H9 (cell line): ENCODE measurements around the gene BOLA2B. TPM values are rescaled to one million over a fixed set of nuclear protein-coding genes. Genes with fewer than 3 reads are reported as not detected.
"Not testable (repeated sequence)": the region's sequence is repeated elsewhere in the genome, so short reads cannot be mapped to it uniquely, and the experiment has no call there.

ENCODE experiments used
- DNase-seq: peaks from one replicate; pipeline ENCODE4 v3.0.0-alpha.2; 2017
- H2AFZ ChIP-seq: one replicate; pipeline ENCODE4 v1.6.1; 2013; ENCODE audit warnings: mild to moderate bottlenecking, low read length, control low read depth, moderate library complexity
- H2AK5ac ChIP-seq: 2 replicates; pipeline ENCODE4 v1.6.1; 2013; ENCODE audit warnings: low read length, control low read depth, mixed read lengths; ENCODE audit not compliant: insufficient read length
- H2BK120ac ChIP-seq: one replicate; pipeline ENCODE4 v1.6.1; 2013; ENCODE audit warnings: low read depth, mild to moderate bottlenecking, low read length, control low read depth, inconsistent platforms; ENCODE audit not compliant: poor library complexity, severe bottlenecking
- H2BK12ac ChIP-seq: 2 replicates; pipeline ENCODE4 v1.6.1; 2013; ENCODE audit warnings: low read length, control low read depth, mixed read lengths, low read depth; ENCODE audit not compliant: insufficient read length
- H2BK15ac ChIP-seq: 2 replicates; pipeline ENCODE4 v1.6.1; 2013; ENCODE audit warnings: low read depth, low read length, control low read depth
- H2BK20ac ChIP-seq: one replicate; pipeline ENCODE4 v1.6.1; 2013; ENCODE audit warnings: low read depth, mild to moderate bottlenecking, low read length, control low read depth, inconsistent platforms; ENCODE audit not compliant: poor library complexity, severe bottlenecking
- H2BK5ac ChIP-seq: 2 replicates; pipeline ENCODE4 v1.6.1; 2013; ENCODE audit warnings: low read length, control low read depth, mixed read lengths; ENCODE audit not compliant: insufficient read length
- H3K14ac ChIP-seq: 2 replicates; pipeline ENCODE4 v1.6.1; 2013; ENCODE audit warnings: low read length, control low read depth; ENCODE audit not compliant: insufficient read depth
- H3K18ac ChIP-seq: 2 replicates; pipeline ENCODE4 v1.6.1; 2013; ENCODE audit warnings: low read depth, mild to moderate bottlenecking, mixed read lengths, low read length, control low read depth; ENCODE audit not compliant: insufficient read length
- H3K23ac ChIP-seq: 2 replicates; pipeline ENCODE4 v1.6.1; 2013; ENCODE audit warnings: low read length, control low read depth, mixed read lengths, low read depth; ENCODE audit not compliant: insufficient read length
- H3K23me2 ChIP-seq: 2 replicates; pipeline ENCODE4 v1.6.1; 2013; ENCODE audit warnings: low read depth, mild to moderate bottlenecking, mixed read lengths, low read length, control low read depth; ENCODE audit not compliant: insufficient read length, poor library complexity, severe bottlenecking
- H3K27ac ChIP-seq: 2 replicates; pipeline ENCODE4 v1.5.1; 2013; ENCODE audit warnings: low read length, control low read depth, mixed read lengths, low read depth; ENCODE audit not compliant: insufficient read length
- H3K27me3 ChIP-seq: 2 replicates; pipeline ENCODE4 v1.6.1; 2013; ENCODE audit warnings: low read length, control low read depth, inconsistent platforms; ENCODE audit not compliant: insufficient read depth
- H3K4ac ChIP-seq: 2 replicates; pipeline ENCODE4 v1.6.1; 2013; ENCODE audit warnings: low read depth, mild to moderate bottlenecking, control low read depth, inconsistent platforms, low read length, moderate library complexity
- H3K4me1 ChIP-seq: 2 replicates; pipeline ENCODE4 v1.6.1; 2013; ENCODE audit warnings: low read length, control low read depth, inconsistent platforms; ENCODE audit not compliant: insufficient read depth
- H3K4me2 ChIP-seq: 2 replicates; pipeline ENCODE4 v1.6.1; 2013; ENCODE audit warnings: low read length, control low read depth, mixed read lengths; ENCODE audit not compliant: insufficient read length, insufficient read depth
- H3K56ac ChIP-seq: 2 replicates; pipeline ENCODE4 v1.6.1; 2013; ENCODE audit warnings: low read depth, mild to moderate bottlenecking, mixed read lengths, low read length, control low read depth; ENCODE audit not compliant: insufficient read length
- H3K79me1 ChIP-seq: 2 replicates; pipeline ENCODE4 v1.6.1; 2013; ENCODE audit warnings: low read depth, mild to moderate bottlenecking, moderate library complexity, low read length, control low read depth, inconsistent platforms; ENCODE audit not compliant: insufficient read depth, poor library complexity, severe bottlenecking
- H3K79me2 ChIP-seq: 2 replicates; pipeline ENCODE4 v1.6.1; 2013; ENCODE audit warnings: low read length, control low read depth, inconsistent platforms; ENCODE audit not compliant: insufficient read depth
- H3K9ac ChIP-seq: 2 replicates; pipeline ENCODE4 v1.6.1; 2013; ENCODE audit warnings: low read length, control low read depth, mixed read lengths; ENCODE audit not compliant: insufficient read length; ENCODE audit errors: extremely low read depth
- H3K9me3 ChIP-seq: one replicate; pipeline ENCODE4 v1.6.1; 2013; ENCODE audit warnings: low read depth, low read length, inconsistent platforms; ENCODE audit not compliant: control insufficient read depth
- H3T11ph ChIP-seq: one replicate; pipeline ENCODE4 v1.6.1; 2013; ENCODE audit warnings: mild to moderate bottlenecking, low read length, control low read depth, inconsistent platforms
- H4K20me1 ChIP-seq: one replicate; pipeline ENCODE4 v1.6.1; 2013; ENCODE audit not compliant: control insufficient read depth, insufficient read length, insufficient read depth
- H4K5ac ChIP-seq: 2 replicates; pipeline ENCODE4 v1.6.1; 2013; ENCODE audit warnings: low read depth, mild to moderate bottlenecking, mixed read lengths, low read length, control low read depth; ENCODE audit not compliant: insufficient read length
- H4K8ac ChIP-seq: replicated peaks from 2 replicates; pipeline ENCODE4 v1.6.1; 2013; ENCODE audit warnings: low read length, control low read depth, mixed read lengths, low read depth; ENCODE audit not compliant: insufficient read length
- H4K91ac ChIP-seq: 2 replicates; pipeline ENCODE4 v1.6.1; 2013; ENCODE audit warnings: low read depth, mild to moderate bottlenecking, moderate library complexity, mixed read lengths, low read length, control low read depth; ENCODE audit not compliant: insufficient read length
- H3K27ac Mint-ChIP-seq, 3 experiments: 2 replicates in 2 of 3; 3 replicates in 1 of 3; pipeline ENCODE4 v1.8.0; 2020 to 2021; ENCODE audit warnings: mixed read lengths in 3 of 3, mild to moderate bottlenecking in 1 of 3, moderate library complexity in 1 of 3
- H3K27me3 Mint-ChIP-seq: 2 replicates; pipeline ENCODE4 v1.8.0; 2021; ENCODE audit warnings: low read depth, mild to moderate bottlenecking, moderate library complexity, mixed read lengths
- H3K36me3 Mint-ChIP-seq, 3 experiments: 2 replicates in 2 of 3; 3 replicates in 1 of 3; pipeline ENCODE4 v1.8.0; 2020 to 2021; ENCODE audit warnings: low read depth in 3 of 3, mixed read lengths in 3 of 3; ENCODE audit not compliant: insufficient read depth in 1 of 3
- H3K4me1 Mint-ChIP-seq, 2 experiments: 2 replicates each; pipeline ENCODE4 v1.8.0; 2020; ENCODE audit warnings: mixed read lengths in 2 of 2
- H3K4me3 Mint-ChIP-seq, 2 experiments: 2 replicates in 1 of 2; 3 replicates in 1 of 2; pipeline ENCODE4 v1.8.0; 2020 to 2021; ENCODE audit warnings: mild to moderate bottlenecking in 2 of 2, mixed read lengths in 2 of 2, moderate library complexity in 1 of 2
- H3K9me3 Mint-ChIP-seq, 2 experiments: 2 replicates in 1 of 2; 3 replicates in 1 of 2; pipeline ENCODE4 v1.8.0; 2020; ENCODE audit warnings: mild to moderate bottlenecking in 2 of 2, mixed read lengths in 2 of 2, moderate library complexity in 1 of 2
- WGBS: extraction: QIAGEN DNeasy Blood & Tissue Kit; methylation state at CpG from one replicate; pipeline ENCODE4 v1.1.7; 2013; ENCODE audit warnings: missing lambda C conversion rate, low lambda C conversion rate, mixed read lengths; ENCODE audit not compliant: insufficient read length; ENCODE audit errors: extremely low coverage; 5-methylcytosine and 5-hydroxymethylcytosine counted together
- long read RNA-seq: library from polyadenylated mRNA; unstranded; transcript quantifications from one replicate; pipeline ENCODE4 v2.0.0, GENCODE V29; 2020
- total RNA-seq: library from RNA; stranded (reverse); gene quantifications from 2 replicates; pipeline ENCODE4 v1.2.1, GENCODE V29; 2021

BOLA2B gene
- total RNA-seq, result 202 and 218 TPM in 2 replicates
- long read RNA-seq, transcript BOLA2B-201 (3 exons, 1,012 nt), result major isoform, 14 of 16 reads
- long read RNA-seq, partial matches to known transcripts, result 0 of 16 reads
- long read RNA-seq, other reads (novel, unspliced or antisense), result 1 of 16 reads

GRCh38 chr16:30193615-30194014, at the start of gene BOLA2B, which contains the start of gene SLX1A:
BOLA2B (minus strand) TSS chr16:30193666; CDS start chr16:30193595, 71 bp downstream.
SLX1A (plus strand) TSS chr16:30193875; CDS start chr16:30194085, 210 bp downstream.
- not testable (repeated sequence) for H2AK5ac ChIP-seq, H4K5ac ChIP-seq, H3K79me1 ChIP-seq, H3K18ac ChIP-seq, H3T11ph ChIP-seq, H3K56ac ChIP-seq, H3K27ac ChIP-seq, H3K9me3 ChIP-seq, H2BK12ac ChIP-seq, DNase-seq, H3K27me3 ChIP-seq, H3K79me2 ChIP-seq, H3K23ac ChIP-seq, H3K27me3 Mint-ChIP-seq, H2BK5ac ChIP-seq, H3K23me2 ChIP-seq, H3K36me3 Mint-ChIP-seq, H4K8ac ChIP-seq, H2BK15ac ChIP-seq, H2BK120ac ChIP-seq, H3K4ac ChIP-seq, H3K9me3 Mint-ChIP-seq, H4K91ac ChIP-seq, H3K9ac ChIP-seq, H4K20me1 ChIP-seq, H2BK20ac ChIP-seq, H3K4me1 Mint-ChIP-seq, H3K14ac ChIP-seq, H3K4me3 Mint-ChIP-seq, H3K4me1 ChIP-seq, H3K27ac Mint-ChIP-seq, H2AFZ ChIP-seq
- no CpG with 5 or more reads among the region's 34 CpGs for WGBS
- peak within 1 kb of the TSS; percentile 37 for H3K4me2 ChIP-seq

- H3K27me3 Mint-ChIP-seq, H3K4me3 Mint-ChIP-seq, H3K23me2 ChIP-seq, H3K36me3 Mint-ChIP-seq, H2BK15ac ChIP-seq, DNase-seq, H2BK20ac ChIP-seq, H3K56ac ChIP-seq, H3K4ac ChIP-seq, H3K9me3 Mint-ChIP-seq, H3K23ac ChIP-seq, H3K18ac ChIP-seq, H3K27ac Mint-ChIP-seq, H3K4me1 ChIP-seq, H3K27me3 ChIP-seq, H2BK12ac ChIP-seq, H3T11ph ChIP-seq, H3K79me1 ChIP-seq, H3K9me3 ChIP-seq, H2BK5ac ChIP-seq, H3K4me2 ChIP-seq, H3K27ac ChIP-seq, H3K79me2 ChIP-seq, H2BK120ac ChIP-seq, H4K8ac ChIP-seq, H2AFZ ChIP-seq, H2AK5ac ChIP-seq, H4K20me1 ChIP-seq, H3K9ac ChIP-seq, H3K14ac ChIP-seq, H3K4me1 Mint-ChIP-seq, H4K5ac ChIP-seq, H4K91ac ChIP-seq: not testable (repeated sequence)
- WGBS, result no CpG with 5 or more reads among the region's 5 CpGs
These were observed 23.6 kb upstream of the BOLA2B start for GRCh38 chr16:30217082-30217481.
